Esophagus squamous epithelium (tissue), 5 donors: ENCODE measurements around the gene DUSP28. TPM values are rescaled to one million over a fixed set of nuclear protein-coding genes. Genes with fewer than 3 reads are reported as not detected.

Experiments used
- DNase-seq: peaks from one replicate; lab custom pipeline; 2025; lab: John Stamatoyannopoulos, UW
- H3K27ac ChIP-seq, 4 donors: fragments of 200-600 bp; sonication (generic); one replicate each; pipeline ENCODE4 v1.5.1; 2016 to 2019; ENCODE audit warnings: mild to moderate bottlenecking in 1 of 4
- H3K27me3 ChIP-seq, 4 donors: fragments of 200-600 bp; sonication (generic); 1 replicate in 3 of 4; 2 replicates in 1 of 4; pipeline versions ENCODE4 v1.5.1 to v1.6.0; 2017 to 2021; ENCODE audit warnings: antibody characterized with exemption in 1 of 4
- H3K36me3 ChIP-seq, 3 donors: fragments of 200-600 bp; sonication (generic); one replicate each; pipeline ENCODE4 v1.5.1; 2016 to 2019
- H3K4me1 ChIP-seq, 3 donors: fragments of 200-600 bp; sonication (generic); one replicate each; pipeline ENCODE4 v1.5.1; 2017 to 2019
- H3K4me3 ChIP-seq, 4 donors: fragments of 200-600 bp; sonication (generic); 1 replicate in 3 of 4; 2 replicates in 1 of 4; pipeline ENCODE4 v1.5.1; 2016 to 2019; ENCODE audit warnings: mild to moderate bottlenecking in 2 of 4, moderate library complexity in 1 of 4
- H3K9me3 ChIP-seq, 3 donors: fragments of 200-600 bp; sonication (generic); one replicate each; pipeline ENCODE4 v1.5.1; 2016 to 2019
- POLR2A ChIP-seq, 4 donors: fragments of 450-650 bp; IDR thresholded peaks; one replicate each; pipeline ENCODE4 v1.6.1; 2017; ENCODE audit warnings: antibody characterized with exemption in 4 of 4, mild to moderate bottlenecking in 4 of 4, moderate library complexity in 3 of 4
- WGBS, 2 donors: methylation state at CpG; one replicate each; pipeline ENCODE4 v1.1.5; 2018; 5-methylcytosine and 5-hydroxymethylcytosine counted together
- intact Hi-C: fragments of 100-400 bp; cut with DNase I; formaldehyde crosslinking; loops from one replicate; pipeline ENCODE4 v1.15.0; 2022
- total RNA-seq, 4 donors: library from RNA; depleted of rRNA; stranded (reverse); fragments of >200 nt; gene quantifications; one replicate each; pipeline ENCODE4 v1.1.0, GENCODE V29; 2016
- TF ChIP-seq, protein P1 (sequence below), 6 experiments: fragments of 450-650 bp in 4 of 6; fragments of 200-600 bp in 2 of 6; sonication (generic) in 2 of 6; IDR thresholded peaks; one replicate each; pipeline ENCODE4 v1.5.1; 2016 to 2019; ENCODE audit warnings: antibody characterized with exemption in 6 of 6, mild to moderate bottlenecking in 4 of 6, moderate library complexity in 4 of 6
- donor health status: DM: yes; HTN: yes; CAD: no.

DUSP28 gene
- total RNA-seq, 4 donors from 2014 or later: 2.0 to 10.5 (median 5.3) TPM

DNA sequence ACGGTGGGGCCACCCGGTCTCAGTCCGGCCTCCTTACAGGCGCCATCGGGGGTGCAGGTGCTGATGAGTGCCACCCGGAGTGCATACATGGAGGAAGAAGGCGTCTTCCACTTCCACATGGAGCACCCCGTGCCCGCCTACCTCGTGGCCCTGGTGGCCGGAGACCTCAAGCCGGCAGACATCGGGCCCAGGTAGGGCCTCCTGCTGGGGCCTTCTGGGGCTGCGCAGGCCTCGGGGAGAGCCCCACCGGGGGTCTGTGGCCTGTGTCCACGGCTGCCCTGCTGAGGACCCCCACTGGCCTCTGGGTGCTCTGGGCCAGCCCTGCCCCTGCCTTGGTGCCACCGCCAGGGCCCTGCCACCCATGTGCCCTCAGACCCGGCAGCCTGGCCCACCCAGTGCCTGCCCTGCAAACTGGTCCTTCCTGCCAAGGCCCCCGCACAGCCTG is 12.9 kb downstream of the DUSP28 start:
- intact Hi-C loops: no loop called here
- TF ChIP-seq, protein P1, sequence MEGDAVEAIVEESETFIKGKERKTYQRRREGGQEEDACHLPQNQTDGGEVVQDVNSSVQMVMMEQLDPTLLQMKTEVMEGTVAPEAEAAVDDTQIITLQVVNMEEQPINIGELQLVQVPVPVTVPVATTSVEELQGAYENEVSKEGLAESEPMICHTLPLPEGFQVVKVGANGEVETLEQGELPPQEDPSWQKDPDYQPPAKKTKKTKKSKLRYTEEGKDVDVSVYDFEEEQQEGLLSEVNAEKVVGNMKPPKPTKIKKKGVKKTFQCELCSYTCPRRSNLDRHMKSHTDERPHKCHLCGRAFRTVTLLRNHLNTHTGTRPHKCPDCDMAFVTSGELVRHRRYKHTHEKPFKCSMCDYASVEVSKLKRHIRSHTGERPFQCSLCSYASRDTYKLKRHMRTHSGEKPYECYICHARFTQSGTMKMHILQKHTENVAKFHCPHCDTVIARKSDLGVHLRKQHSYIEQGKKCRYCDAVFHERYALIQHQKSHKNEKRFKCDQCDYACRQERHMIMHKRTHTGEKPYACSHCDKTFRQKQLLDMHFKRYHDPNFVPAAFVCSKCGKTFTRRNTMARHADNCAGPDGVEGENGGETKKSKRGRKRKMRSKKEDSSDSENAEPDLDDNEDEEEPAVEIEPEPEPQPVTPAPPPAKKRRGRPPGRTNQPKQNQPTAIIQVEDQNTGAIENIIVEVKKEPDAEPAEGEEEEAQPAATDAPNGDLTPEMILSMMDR (IDR thresholded peaks at IDR 0.05): no peak
- TF ChIP-seq POLR2A (IDR thresholded peaks at IDR 0.05): no peak
- WGBS, 2 donors: 100% methylated on average over 1 of the region's 20 CpGs; no CpG with 5 or more reads in 1 of the 2 donors
- DNase-seq: no peak
- no peaks in the 10 kb centered on the region for H3K9me3 ChIP-seq
- H3K27ac ChIP-seq: no peak overlapping the region
- H3K36me3 ChIP-seq: peaks cover 31 to 67% (median 35%) of the 10 kb centered on the region in 3 donors
- peaks cover 24 to 79% (median 31%) of the 10 kb centered on the region in 3 donors for H3K4me1 ChIP-seq
- H3K4me3 ChIP-seq: no peak overlapping the region
- H3K27me3 ChIP-seq: no peaks in the 10 kb centered on the region

DNA sequence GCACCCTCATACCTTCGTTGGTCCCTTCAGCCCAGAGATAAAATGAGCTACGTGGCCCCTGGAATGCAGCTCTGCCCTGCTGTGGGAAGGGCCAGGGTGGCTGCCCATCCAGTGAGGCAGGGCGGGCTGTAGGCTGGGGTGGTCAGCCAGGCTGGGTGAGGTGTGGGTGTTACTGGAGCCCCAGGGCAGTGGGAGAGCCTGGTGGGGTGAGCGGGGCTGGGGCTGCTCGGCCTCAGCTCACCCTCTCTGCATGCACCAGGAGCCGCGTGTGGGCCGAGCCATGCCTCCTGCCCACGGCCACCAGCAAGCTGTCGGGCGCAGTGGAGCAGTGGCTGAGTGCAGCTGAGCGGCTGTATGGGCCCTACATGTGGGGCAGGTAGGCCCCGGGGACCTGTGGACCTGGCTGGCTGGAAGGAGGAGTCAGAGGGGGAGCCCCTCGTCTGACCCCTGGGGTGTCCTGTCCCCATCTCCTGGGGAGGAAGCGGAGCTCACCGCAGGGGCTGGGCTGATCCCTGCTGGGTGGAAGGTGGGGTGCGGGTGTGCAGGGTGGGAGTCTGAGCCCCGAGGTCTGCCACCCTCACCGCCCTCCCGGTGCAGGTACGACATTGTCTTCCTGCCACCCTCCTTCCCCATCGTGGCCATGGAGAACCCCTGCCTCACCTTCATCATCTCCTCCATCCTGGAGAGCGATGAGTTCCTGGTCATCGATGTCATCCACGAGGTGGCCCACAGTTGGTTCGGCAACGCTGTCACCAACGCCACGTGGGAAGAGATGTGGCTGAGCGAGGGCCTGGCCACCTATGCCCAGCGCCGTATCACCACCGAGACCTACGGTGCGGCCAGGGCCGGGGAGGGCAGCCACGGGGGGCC is 13.6 kb downstream of the DUSP28 start:
- intact Hi-C loops: no loop called here
- Histone ChIP-seq H3K36me3 (peaks cover 32 to 74% (median 35%) of the 10 kb centered on the region in 3 donors), H3K4me1 (peaks cover 26 to 86% (median 31%) of the 10 kb centered on the region in 3 donors), H3K27me3 (no peaks in the 10 kb centered on the region), H3K4me3 (no peak overlapping the region), H3K9me3 (no peaks in the 10 kb centered on the region), H3K27ac (peak overlapping the region in 1 of 4 donors; percentile 82)
- no peak for TF ChIP-seq POLR2A (IDR thresholded peaks at IDR 0.05)
- TF ChIP-seq, protein P1 (IDR thresholded peaks at IDR 0.05): no peak
- DNase-seq: no peak
- WGBS, 2 donors: 92 to 93% methylated on average over 6 to 10 of the region's 37 CpGs

DNA sequence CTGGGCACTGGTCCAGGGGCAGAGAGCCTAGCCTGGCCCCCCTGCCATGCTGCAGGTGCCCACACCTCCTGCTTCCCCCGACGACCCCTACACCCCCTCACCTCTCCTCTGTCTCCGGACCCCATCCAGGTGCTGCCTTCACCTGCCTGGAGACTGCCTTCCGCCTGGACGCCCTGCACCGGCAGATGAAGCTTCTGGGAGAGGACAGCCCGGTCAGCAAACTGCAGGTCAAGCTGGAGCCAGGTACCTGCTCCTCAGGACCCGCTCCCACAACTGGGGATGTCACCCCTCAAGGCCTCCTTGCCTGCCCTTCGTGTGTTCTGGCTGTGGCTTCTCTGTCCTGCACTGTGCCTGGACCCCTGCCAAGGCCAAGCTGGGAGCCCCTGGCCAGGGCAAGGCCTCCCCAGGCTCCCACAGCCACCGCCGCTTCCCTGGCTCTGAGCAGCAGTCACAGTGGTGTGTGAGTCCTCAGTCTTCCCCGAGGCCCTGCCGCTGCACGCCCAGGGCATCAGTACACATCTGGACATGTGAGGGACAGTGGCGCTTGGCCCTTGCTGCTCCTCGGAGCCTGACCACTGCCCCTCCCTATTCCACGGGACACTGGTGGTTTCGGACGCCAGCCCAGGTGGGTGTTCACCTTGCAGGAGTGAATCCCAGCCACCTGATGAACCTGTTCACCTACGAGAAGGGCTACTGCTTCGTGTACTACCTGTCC is 14.4 kb downstream of the DUSP28 start:
- peak overlapping the region; percentile 28 to 82 (median 72) for H3K27ac ChIP-seq
- intact Hi-C loops: no loop called here
- peak overlapping the region in 2 of 4 donors; percentile 15 to 16 for H3K4me3 ChIP-seq

DNA sequence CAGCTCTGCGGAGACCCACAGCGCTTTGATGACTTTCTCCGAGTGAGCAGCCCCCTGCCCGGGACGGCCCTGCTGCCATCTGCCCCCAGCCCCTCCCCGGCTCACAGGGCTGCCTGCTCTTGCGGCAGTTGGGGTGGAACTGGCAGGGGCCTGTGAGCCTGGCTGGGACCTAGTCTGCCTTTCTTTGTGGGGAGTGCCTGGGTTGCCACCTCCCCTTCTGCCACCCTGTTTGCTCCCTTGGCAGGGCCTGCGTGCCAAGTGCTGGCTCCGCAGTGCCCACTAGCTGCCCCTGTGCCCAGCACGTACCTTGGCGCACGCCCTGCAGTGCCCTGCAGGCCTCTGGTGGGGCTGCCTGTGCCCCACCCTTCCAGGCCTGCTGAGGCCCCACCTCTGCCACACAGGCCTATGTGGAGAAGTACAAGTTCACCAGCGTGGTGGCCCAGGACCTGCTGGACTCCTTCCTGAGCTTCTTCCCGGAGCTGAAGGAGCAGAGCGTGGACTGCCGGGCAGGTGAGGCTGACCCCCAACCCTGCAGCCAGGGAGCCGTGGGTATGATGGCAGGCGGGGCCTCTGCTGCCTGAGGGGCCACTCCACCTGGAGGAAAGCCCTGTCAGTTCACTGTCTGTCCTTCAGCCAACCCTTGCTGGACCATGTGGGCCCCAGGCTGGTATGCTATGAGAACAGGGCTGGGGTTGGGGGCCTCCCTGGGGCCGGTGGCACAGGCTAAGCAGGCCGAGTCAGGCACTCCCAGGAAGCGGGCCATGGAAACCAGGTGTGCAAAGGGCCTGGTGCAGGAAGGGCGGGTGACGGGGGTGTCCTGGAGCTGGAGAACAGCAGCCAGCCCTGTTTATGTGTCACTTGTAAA is 15.2 kb downstream of the DUSP28 start:
- Histone ChIP-seq H3K4me1 (peaks cover 30 to 86% (median 31%) of the 10 kb centered on the region in 3 donors), H3K36me3 (peaks cover 32 to 80% (median 35%) of the 10 kb centered on the region in 3 donors), H3K9me3 (no peaks in the 10 kb centered on the region), H3K27me3 (no peaks in the 10 kb centered on the region), H3K4me3 (peak overlapping the region in 2 of 4 donors; percentile 15 to 16), H3K27ac (peak overlapping the region; percentile 28 to 82 (median 72))
- intact Hi-C loops: no loop called here
- WGBS, 2 donors: 61 to 64% methylated on average over 5 of the region's 23 CpGs
- TF ChIP-seq, protein P1 (IDR thresholded peaks at IDR 0.05): peak in 3 of 6 experiments; percentile 15 to 43 (median 38)
- no peak for TF ChIP-seq POLR2A (IDR thresholded peaks at IDR 0.05)
- no peak for DNase-seq

More for the DNA sequence above, 14.4 kb downstream of the DUSP28 start:
- peaks cover 30 to 86% (median 31%) of the 10 kb centered on the region in 3 donors for H3K4me1 ChIP-seq
- WGBS, 2 donors: 65 to 100% methylated on average over 1 to 6 of the region's 21 CpGs
- TF ChIP-seq, protein P1 (IDR thresholded peaks at IDR 0.05): no peak
- TF ChIP-seq POLR2A (IDR thresholded peaks at IDR 0.05): no peak
- H3K27me3 ChIP-seq: no peaks in the 10 kb centered on the region
- no peaks in the 10 kb centered on the region for H3K9me3 ChIP-seq
- H3K36me3 ChIP-seq: peaks cover 32 to 80% (median 35%) of the 10 kb centered on the region in 3 donors
- DNase-seq: no peak
